ENCODE measurements around the gene SCFD2. TPM values are rescaled to one million over a fixed set of nuclear protein-coding genes. Genes with fewer than 3 reads are reported as not detected.

The SCFD2 gene
- total and polyA plus RNA-seq, 4 donors = 5.2 to 28.7 (median 16.4) TPM

DNA sequence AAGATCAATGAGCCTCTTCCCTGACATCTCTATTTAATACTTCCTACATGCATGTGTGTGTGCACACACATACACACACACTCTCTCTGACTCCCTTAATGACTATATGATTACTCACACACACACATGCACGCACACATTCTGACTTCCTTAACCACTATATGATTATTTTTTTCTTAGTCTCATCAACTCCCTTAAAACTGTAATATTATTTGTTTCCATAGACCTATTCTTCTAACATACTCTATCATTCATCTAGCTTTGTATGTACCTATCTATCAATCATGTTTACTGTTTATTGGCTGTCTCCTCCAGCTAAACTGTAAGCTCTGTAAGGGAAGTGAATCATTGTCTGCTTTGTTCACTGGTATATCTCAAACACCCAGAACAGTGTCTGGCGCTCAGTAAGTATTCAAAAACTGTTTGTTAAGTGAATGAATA, 267.2 kb downstream of the SCFD2 start:
- H3K27me3 ChIP-seq (ENCODE audit: control insufficient read depth in 3 of 3, insufficient read depth in 3 of 3, low read length in 2 of 3) = no peaks in the 10 kb centered on the region
- no peaks in the 10 kb centered on the region for H3K9me3 ChIP-seq (ENCODE audit: control insufficient read depth in 4 of 4, insufficient read depth in 3 of 4, low read length in 3 of 4)
- no peak overlapping the region for H3K9ac ChIP-seq (ENCODE audit: insufficient read depth in 1 of 2, low read length in 2 of 2)
- H3K4me1 ChIP-seq (ENCODE audit: control insufficient read depth in 5 of 5, insufficient read depth in 5 of 5, low read length in 5 of 5) = peaks cover 0 to 13% (median 4%) of the 10 kb centered on the region in 5 donors
- ATAC-seq (ENCODE audit: insufficient read depth, low FRiP score) (no peak), DNase-seq (no peak)
- TF ChIP-seq, protein P1, sequence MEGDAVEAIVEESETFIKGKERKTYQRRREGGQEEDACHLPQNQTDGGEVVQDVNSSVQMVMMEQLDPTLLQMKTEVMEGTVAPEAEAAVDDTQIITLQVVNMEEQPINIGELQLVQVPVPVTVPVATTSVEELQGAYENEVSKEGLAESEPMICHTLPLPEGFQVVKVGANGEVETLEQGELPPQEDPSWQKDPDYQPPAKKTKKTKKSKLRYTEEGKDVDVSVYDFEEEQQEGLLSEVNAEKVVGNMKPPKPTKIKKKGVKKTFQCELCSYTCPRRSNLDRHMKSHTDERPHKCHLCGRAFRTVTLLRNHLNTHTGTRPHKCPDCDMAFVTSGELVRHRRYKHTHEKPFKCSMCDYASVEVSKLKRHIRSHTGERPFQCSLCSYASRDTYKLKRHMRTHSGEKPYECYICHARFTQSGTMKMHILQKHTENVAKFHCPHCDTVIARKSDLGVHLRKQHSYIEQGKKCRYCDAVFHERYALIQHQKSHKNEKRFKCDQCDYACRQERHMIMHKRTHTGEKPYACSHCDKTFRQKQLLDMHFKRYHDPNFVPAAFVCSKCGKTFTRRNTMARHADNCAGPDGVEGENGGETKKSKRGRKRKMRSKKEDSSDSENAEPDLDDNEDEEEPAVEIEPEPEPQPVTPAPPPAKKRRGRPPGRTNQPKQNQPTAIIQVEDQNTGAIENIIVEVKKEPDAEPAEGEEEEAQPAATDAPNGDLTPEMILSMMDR (IDR thresholded peaks at IDR 0.05; ENCODE audit: control extremely low read depth, extremely low read depth) = no peak
- no peak overlapping the region for H3K4me3 ChIP-seq
- no peak overlapping the region for H3K27ac ChIP-seq (ENCODE audit: low read depth in 1 of 2, low read length in 1 of 2)
- H3K36me3 ChIP-seq (ENCODE audit: control insufficient read depth in 4 of 4, insufficient read depth in 4 of 4, low read length in 4 of 4) = no peaks in the 10 kb centered on the region
- WGBS, 2 donors = 69 to 85% methylated on average over 2 of the region's 2 CpGs

DNA sequence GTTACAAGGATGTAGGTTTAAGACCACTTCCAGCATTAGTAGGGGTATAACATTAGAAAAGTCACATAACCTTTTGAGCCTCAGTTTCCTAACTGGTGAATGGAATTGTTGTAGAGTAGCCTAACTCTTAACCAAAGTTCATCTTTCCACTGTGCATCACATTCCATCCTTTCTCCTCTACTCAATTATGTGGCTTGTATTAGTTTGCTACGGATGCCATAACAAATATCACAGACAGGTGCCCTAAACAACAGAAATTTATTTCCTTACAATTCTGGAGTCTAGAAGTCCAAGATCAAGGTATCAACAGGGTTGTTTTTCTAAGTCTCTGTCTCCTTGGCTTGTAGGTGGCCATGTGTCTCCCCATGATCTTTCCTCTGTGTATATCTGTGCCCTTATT, 271.8 kb downstream of the SCFD2 start:
- WGBS, 2 donors = 96 to 100% methylated on average over 1 of the region's 1 CpG
- H3K9me3 ChIP-seq (ENCODE audit: control insufficient read depth in 4 of 4, insufficient read depth in 3 of 4, low read length in 3 of 4) = no peaks in the 10 kb centered on the region
- ATAC-seq (ENCODE audit: insufficient read depth, low FRiP score) = no peak

DNA sequence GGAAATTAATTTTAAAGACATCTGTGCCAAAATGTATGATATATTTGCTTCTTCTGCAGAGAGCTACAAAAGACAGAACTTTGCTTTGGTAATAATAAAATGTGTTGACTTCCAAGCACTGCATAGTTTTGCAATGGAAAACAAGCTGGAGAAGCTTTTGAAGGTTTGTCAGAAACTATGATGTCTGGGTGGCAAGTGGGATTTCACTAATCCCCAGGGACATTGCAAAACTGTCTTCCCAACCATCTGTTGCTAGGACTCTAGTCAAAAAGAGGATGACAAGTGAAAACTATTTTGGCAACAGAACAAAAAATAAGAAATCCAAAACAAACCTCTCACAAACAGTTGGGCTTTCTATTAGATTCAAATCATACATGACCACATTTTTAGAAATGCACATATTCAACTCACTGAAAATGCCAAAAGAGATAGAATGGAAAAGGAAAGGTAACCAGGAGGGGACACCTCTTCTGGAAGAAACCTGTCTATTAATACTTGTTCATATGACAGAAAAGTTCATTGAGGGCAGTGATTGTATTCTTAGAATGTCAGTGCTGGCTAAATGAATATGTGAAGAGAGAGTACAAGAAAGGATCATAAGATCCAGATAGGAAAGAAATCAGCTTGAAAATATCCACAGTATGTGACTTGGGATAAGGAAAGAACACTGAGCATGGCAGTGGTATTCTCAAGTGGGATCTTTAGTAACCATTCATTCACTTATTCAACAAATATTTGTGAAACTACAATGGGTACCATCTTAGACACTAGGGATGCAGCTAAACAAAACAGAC, 275.7 kb downstream of the SCFD2 start:
- Histone ChIP-seq H3K27me3 (ENCODE audit: control insufficient read depth in 3 of 3, insufficient read depth in 3 of 3, low read length in 2 of 3) (no peaks in the 10 kb centered on the region), H3K9ac (ENCODE audit: insufficient read depth in 1 of 2, low read length in 2 of 2) (no peak overlapping the region), H3K36me3 (ENCODE audit: control insufficient read depth in 4 of 4, insufficient read depth in 4 of 4, low read length in 4 of 4) (no peaks in the 10 kb centered on the region), H3K9me3 (ENCODE audit: control insufficient read depth in 4 of 4, insufficient read depth in 3 of 4, low read length in 3 of 4) (no peaks in the 10 kb centered on the region), H3K4me1 (ENCODE audit: control insufficient read depth in 5 of 5, insufficient read depth in 5 of 5, low read length in 5 of 5) (peaks cover 0 to 17% (median 0%) of the 10 kb centered on the region in 5 donors), H3K4me3 (no peak overlapping the region), H3K27ac (ENCODE audit: low read depth in 1 of 2, low read length in 1 of 2) (no peak overlapping the region)
- TF ChIP-seq, protein P1 (IDR thresholded peaks at IDR 0.05; ENCODE audit: control extremely low read depth, extremely low read depth) = no peak
- no peak for ATAC-seq (ENCODE audit: insufficient read depth, low FRiP score)
- peak; percentile 41 to 86 (median 78) for DNase-seq

More for the DNA sequence above, 271.8 kb downstream of the SCFD2 start:
- DNase-seq = no peak
- Histone ChIP-seq H3K4me3 (no peak overlapping the region), H3K9ac (ENCODE audit: insufficient read depth in 1 of 2, low read length in 2 of 2) (no peak overlapping the region), H3K4me1 (ENCODE audit: control insufficient read depth in 5 of 5, insufficient read depth in 5 of 5, low read length in 5 of 5) (peaks cover 0 to 13% (median 0%) of the 10 kb centered on the region in 5 donors), H3K27me3 (ENCODE audit: control insufficient read depth in 3 of 3, insufficient read depth in 3 of 3, low read length in 2 of 3) (no peaks in the 10 kb centered on the region), H3K36me3 (ENCODE audit: control insufficient read depth in 4 of 4, insufficient read depth in 4 of 4, low read length in 4 of 4) (no peaks in the 10 kb centered on the region), H3K27ac (ENCODE audit: low read depth in 1 of 2, low read length in 1 of 2) (no peak overlapping the region)
- TF ChIP-seq, protein P1 (IDR thresholded peaks at IDR 0.05; ENCODE audit: control extremely low read depth, extremely low read depth) = no peak

Data from lung (tissue), 12 donors.